Activated naive CD4-positive, alpha-beta T cell (primary cell): ENCODE data around the gene RB1.
"Not testable (repeated sequence)": the region's sequence is repeated elsewhere in the genome, so short reads cannot be mapped to it uniquely, and the experiment has no call there.

Experiments used
- DNase-seq, 4 experiments: peaks; one replicate each; lab custom pipeline; 2025; lab: John Stamatoyannopoulos, UW

Gene RB1

GRCh38 chr13:48410199-48410598 is 106.6 kb downstream of the RB1 start:
- DNase-seq: no peak

DNA sequence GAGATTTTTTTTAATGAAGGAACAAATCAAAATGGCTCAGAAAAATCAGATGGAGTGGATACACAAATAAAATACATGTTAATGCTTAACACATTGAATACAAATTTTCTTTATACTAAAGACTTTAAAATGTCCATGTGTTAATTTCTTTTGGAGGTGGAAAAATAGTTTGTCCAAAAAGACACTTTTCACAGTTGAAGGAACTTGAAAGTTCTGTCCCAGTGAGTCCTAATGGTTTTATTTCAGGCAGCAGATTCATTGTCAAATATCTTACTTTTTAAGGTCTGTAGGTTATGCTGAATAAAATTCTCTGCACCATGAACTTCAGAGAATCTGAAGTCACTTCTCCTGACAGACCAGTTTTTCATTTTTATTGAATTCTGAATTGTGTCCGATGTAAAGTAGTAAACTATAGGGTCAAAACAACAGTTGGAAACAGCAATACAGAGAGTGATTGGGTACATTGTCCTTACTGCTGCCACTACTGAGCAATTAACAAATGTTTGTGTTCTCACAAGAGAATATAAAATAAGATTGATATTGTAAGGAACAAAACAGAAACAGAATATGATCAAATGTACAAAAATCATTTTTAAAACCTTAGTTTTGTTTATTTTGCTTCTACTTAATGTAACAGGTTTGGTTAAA is 107.7 kb downstream of the RB1 start:
- DNase-seq: no peak

- peak in 2 of 4 experiments; percentile 9 to 17 for DNase-seq
Observed at GRCh38 chr13:48411841-48412531, 108.4 kb downstream of the RB1 start.

DNA sequence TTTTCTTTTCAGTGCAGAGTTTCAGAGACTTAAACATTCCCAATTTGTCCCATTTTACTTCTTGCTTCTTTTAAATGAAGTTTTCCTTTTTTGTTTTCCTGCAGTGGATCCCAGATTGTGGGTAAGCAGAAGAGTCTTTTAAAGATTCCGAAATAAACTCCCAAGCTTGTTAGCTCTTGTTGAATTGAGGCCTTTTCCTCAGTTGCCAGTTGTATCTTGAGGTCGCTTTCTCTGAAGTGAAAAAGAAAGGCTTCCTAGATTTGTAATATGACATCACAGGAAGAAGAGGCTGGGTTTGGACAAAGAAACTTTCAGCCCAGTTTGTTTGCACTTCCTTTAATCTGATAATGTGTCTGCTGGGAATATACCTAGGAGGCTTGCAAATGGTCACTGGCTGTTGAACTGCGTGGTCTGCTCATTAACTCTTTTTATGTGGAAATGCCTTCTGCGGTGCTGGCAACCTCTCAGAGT is 109.4 kb downstream of the RB1 start, which contains the start of gene LPAR6:
LPAR6 (minus strand) TSS at position 233 of the 471 bp plus-strand sequence. CDS start 690 bp downstream, outside the sequence.
- no peak for DNase-seq

DNA sequence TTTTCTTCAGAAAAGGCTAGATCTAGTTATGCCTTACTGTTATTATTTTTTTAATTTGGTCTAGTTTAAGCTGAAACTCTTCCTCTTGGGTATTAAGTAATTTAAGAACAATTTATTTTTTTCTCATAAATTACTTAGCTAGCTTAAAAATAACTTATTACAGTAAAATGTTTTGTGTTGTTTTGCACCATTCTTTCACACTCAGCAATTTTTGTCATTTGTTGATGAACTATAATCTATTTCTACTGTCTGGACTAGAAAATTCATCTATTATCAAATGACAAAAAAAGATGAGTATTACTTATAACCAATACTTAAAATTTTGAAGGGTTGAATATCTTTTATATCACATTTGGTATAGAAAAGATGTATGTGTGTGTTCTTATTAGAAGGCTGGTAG is 111.0 kb downstream of the RB1 start:
- no peak for DNase-seq

- no peak for DNase-seq
Observed at GRCh38 chr13:48415516-48415915, 112.0 kb downstream of the RB1 start.

GRCh38 chr13:48422003-48422402 is 118.5 kb downstream of the RB1 start:
- not testable (repeated sequence) for DNase-seq

DNA sequence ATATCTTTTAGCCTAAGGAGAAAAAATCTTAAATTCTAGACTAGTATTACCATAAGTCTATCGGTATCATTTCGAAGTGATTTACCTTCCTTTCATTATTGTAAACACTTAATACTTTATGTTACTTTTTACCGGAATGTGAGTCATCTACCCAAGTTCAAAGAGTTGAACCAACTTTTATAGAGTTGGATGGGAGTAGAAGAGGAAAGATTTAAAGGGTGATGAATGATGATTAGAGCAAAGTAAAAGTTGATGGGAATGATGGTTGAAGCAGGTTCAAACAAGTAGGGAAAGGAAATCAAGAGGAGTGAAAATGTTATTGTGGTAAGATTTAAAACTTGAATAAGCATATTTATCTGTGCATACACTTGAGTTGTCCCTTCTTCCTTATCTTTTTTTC is 120.7 kb downstream of the RB1 start:
- DNase-seq: no peak

DNA sequence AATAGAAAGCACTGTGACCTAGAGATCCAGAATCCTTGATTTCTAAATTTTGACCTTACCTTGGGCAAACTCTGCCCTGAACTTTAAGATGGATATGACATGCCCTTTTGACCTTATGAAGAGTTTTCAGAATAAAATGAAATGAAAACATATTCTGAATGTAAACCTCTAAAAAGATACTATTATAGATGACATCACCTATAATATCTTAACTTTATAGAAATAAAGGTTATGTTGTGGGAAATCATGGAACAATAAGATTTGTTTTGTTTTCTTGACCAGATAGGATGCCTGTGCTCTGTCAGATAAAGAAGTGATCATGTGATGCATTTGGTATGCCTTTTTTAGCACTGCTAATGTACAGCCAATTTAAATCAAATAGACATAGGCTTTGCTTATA is 122.5 kb downstream of the RB1 start:
- DNase-seq: no peak

- DNase-seq: not testable (repeated sequence)
Observed at GRCh38 chr13:48426755-48427298, 123.3 kb downstream of the RB1 start.

GRCh38 chr13:48429036-48429435 is 125.5 kb downstream of the RB1 start:
- DNase-seq: no peak

GRCh38 chr13:48429886-48430285 is 126.3 kb downstream of the RB1 start:
- no peak for DNase-seq

- no peak for DNase-seq
Observed at GRCh38 chr13:48431431-48431830, 127.9 kb downstream of the RB1 start.

DNA sequence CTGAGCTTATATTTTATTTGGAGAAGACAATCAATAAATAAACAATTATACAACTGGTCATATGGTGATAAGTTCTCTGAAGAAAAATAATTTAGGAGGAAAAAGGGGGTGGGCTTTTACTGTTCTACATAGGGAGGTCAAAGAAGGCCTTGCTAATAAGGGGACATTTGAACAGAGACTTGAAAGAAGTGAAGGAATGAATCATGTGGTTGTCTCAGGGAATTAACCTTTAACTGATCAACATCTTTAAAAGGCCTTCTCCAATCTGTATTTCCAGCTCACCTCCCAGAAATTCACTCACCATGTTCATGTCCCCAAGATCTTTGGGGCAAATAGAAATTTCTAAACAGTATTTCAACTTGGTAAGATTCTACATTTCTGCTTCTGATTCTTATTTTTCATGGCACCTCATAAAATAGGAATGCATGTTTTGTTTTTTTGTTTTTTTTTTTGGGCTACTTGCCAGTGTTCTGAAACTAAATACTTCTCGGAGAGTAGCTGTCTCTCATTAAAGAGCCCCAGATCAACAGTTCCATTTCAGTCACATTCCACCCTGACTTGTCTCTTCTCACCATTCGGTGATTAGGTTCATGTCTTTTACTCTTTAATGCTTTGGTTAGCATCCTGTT is 128.6 kb downstream of the RB1 start:
- no peak for DNase-seq

DNA sequence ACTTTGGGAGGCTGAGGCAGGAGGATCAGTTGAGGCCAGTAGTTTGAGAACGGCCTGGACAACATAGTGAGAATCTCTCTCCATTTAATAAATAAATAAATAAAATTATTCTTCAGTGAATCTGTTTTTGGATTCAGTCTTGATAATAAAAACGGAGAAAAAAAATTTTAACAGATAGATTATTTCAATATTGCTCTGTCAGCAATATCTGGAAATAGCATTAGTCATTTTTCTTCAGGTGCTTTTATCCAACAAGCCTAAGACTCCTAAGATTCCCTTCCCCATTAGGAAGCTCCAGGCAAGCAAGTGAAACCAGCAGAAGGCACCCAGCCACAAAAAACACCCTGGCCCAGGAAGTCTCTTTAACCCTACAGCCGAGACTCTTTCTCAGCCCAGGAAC is 130.6 kb downstream of the RB1 start:
- DNase-seq: no peak

GRCh38 chr13:48436661-48437288 is 133.2 kb downstream of the RB1 start:
- DNase-seq: no peak

GRCh38 chr13:48437371-48437770 is 133.8 kb downstream of the RB1 start:
- no peak for DNase-seq

DNA sequence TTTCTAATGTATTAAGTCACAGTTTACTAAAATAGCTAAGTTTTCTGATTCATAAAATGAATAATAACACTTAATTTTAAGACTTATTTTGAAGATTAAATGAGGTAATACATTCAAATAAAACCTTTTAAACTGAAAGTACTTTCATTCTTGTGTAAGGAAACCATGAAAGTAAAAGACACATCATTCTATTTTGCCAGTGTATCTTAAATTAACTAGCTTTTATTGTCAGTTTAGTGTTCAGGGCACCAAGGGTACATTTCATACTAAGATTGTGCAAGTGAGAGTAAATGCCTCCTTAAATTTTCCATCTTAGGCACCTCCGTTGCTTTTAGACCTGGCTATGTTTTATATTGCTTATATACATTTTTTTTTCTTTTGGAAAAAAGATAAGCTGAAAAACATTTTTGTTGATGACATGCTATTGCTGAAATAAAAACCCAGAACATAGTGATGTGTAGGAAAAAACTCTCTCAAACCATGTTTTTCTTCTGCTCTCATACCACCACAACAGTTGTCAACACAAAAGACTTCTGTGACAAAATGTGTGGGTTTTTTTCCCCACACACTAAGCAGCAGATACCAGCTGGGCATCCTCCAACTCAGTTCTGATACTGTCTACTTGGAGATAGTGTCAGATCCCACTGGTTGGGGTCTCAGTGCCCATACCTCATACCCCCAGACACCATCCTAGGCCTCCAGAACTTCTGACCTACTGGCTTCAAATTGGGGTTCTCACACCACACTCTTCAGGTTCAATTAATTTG is 140.1 kb downstream of the RB1 start:
- DNase-seq: no peak

DNA sequence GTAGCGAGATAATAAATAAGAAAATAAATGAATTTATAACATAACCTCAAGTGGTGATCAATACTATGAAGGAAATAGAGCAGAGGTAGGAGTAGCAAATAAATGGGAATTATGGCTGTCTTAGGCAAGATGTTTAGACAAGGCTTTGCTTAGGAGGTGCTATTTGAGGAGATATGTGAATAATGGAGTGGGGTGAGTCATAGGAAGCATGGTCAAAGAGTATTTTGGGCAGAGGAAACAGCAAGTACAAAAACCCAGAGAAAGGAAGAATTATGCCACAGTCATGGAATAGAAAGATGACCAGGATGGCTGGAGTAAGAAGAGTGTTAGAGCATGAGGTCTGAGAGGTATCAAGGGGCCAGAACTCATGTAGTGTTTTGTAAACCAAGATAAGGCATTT is 142.9 kb downstream of the RB1 start:
- DNase-seq: no peak

- DNase-seq: no peak
Observed at GRCh38 chr13:48448285-48448958, 144.9 kb downstream of the RB1 start.
